SK-N-SH (cell line): ENCODE measurements around the gene KRT16. TPM values are rescaled to one million over a fixed set of nuclear protein-coding genes. Genes with fewer than 3 reads are reported as not detected.
"Not testable (repeated sequence)": the region's sequence is repeated elsewhere in the genome, so short reads cannot be mapped to it uniquely, and the experiment has no call there.

Experiments
- CTCF ChIA-PET: fragments of 300-600, 350-600 bp; formaldehyde crosslinking; extraction: SDS; loops from one replicate; lab custom pipeline; 2021; lab: Yijun Ruan, JAX
- POLR2A ChIA-PET: fragments of 350-600 bp; sonication (Branson Sonifier 250); formaldehyde crosslinking; extraction: SDS; loops from one replicate; lab custom pipeline; 2020; ENCODE audit warnings: antibody characterized with exemption, inconsistent platforms; lab: Yijun Ruan, JAX
- DNase-seq: peaks from one replicate; pipeline ENCODE4 v3.0.0; 2012
- H2AFZ ChIP-seq: fragments of 200-600 bp; sonication (generic); 2 replicates; pipeline ENCODE4 v1.8.1; 2016; ENCODE audit warnings: antibody characterized with exemption, mild to moderate bottlenecking, low read depth
- H3F3A ChIP-seq: fragments of 200-600 bp; sonication (generic); replicated peaks from 2 replicates; pipeline ENCODE3; 2016; ENCODE audit warnings: antibody characterized with exemption, mild to moderate bottlenecking; ENCODE audit not compliant: insufficient read depth
- H3K27ac ChIP-seq, 2 experiments: fragments of 200-500 bp in 1 of 2; fragments of 200-600 bp in 1 of 2; sonication (Bioruptor generic) in 1 of 2; sonication (generic), shearing (Covaris generic) in 1 of 2; 2 replicates each; pipeline versions ENCODE4 v1.5.1 to v1.6.1; 2014 to 2016; ENCODE audit warnings: low read depth in 2 of 2, inconsistent platforms in 1 of 2, low read length in 1 of 2, mild to moderate bottlenecking in 1 of 2, mixed read lengths in 1 of 2
- H3K27me3 ChIP-seq: fragments of 200-600 bp; sonication (generic), shearing (Covaris generic); 2 replicates; pipeline ENCODE4 v1.6.1; 2016; ENCODE audit warnings: mixed run types; ENCODE audit not compliant: insufficient read depth
- H3K36me3 ChIP-seq, 2 experiments: fragments of 200-500 bp in 1 of 2; fragments of 200-600 bp in 1 of 2; sonication (Bioruptor generic) in 1 of 2; sonication (generic) in 1 of 2; replicated peaks in 1 of 2; 2 replicates each; pipeline versions ENCODE3 to v1.5.1; 2014 to 2016; ENCODE audit warnings: low read length in 1 of 2, mild to moderate bottlenecking in 1 of 2; ENCODE audit not compliant: insufficient read depth in 2 of 2, control insufficient read depth in 1 of 2
- H3K4me1 ChIP-seq, 2 experiments: fragments of 200-500 bp in 1 of 2; fragments of 200-600 bp in 1 of 2; sonication (Bioruptor generic) in 1 of 2; sonication (generic), shearing (Covaris generic) in 1 of 2; 2 replicates each; pipeline versions ENCODE4 v1.5.1 to v1.6.1; 2014 to 2016; ENCODE audit warnings: low read depth in 1 of 2, low read length in 1 of 2, mixed run types in 1 of 2; ENCODE audit not compliant: insufficient read depth in 2 of 2, control insufficient read depth in 1 of 2
- H3K4me2 ChIP-seq: fragments of 200-600 bp; sonication (generic), shearing (Covaris generic); 2 replicates; pipeline ENCODE4 v1.6.1; 2017; ENCODE audit warnings: mixed run types
- H3K4me3 ChIP-seq, 2 experiments: fragments of 200-500 bp in 1 of 2; fragments of 200-600 bp in 1 of 2; sonication (Bioruptor generic) in 1 of 2; sonication (generic), shearing (Covaris generic) in 1 of 2; 2 replicates each; pipeline versions ENCODE4 v1.5.1 to v1.8.1; 2014 to 2016; ENCODE audit warnings: low read depth in 2 of 2, inconsistent platforms in 1 of 2, low read length in 1 of 2, mild to moderate bottlenecking in 1 of 2, mixed read lengths in 1 of 2, moderate library complexity in 1 of 2
- H3K79me2 ChIP-seq: fragments of 200-600 bp; sonication (generic); 2 replicates; pipeline ENCODE4 v1.8.1; 2017; ENCODE audit warnings: mild to moderate bottlenecking; ENCODE audit not compliant: insufficient read depth
- H3K9ac ChIP-seq: fragments of 200-600 bp; sonication (generic); 2 replicates; pipeline ENCODE4 v1.6.1; 2017; ENCODE audit warnings: mixed run types
- H3K9me2 ChIP-seq: fragments of 200-600 bp; sonication (generic); 2 replicates; pipeline ENCODE4 v1.6.1; 2017; ENCODE audit warnings: mixed run types
- H3K9me3 ChIP-seq: fragments of 200-600 bp; sonication (generic); 2 replicates; pipeline ENCODE4 v1.6.1; 2017; ENCODE audit warnings: mixed run types, mild to moderate bottlenecking, moderate library complexity
- H4K20me1 ChIP-seq: fragments of 200-600 bp; sonication (generic); 2 replicates; pipeline ENCODE4 v1.6.1; 2017; ENCODE audit warnings: mild to moderate bottlenecking, mixed run types; ENCODE audit not compliant: insufficient read depth
- EP300 ChIP-seq, 2 experiments: IDR thresholded peaks; 2 replicates each; pipeline versions ENCODE4 v1.4.0 to v1.6.1; 2012; ENCODE audit warnings: borderline replicate concordance in 1 of 2, low read depth in 1 of 2, low read length in 1 of 2
- EZH2phosphoT487 ChIP-seq: fragments of 200-600 bp; sonication (generic); IDR thresholded peaks from 2 replicates; pipeline ENCODE4 v1.6.1; 2017; ENCODE audit warnings: low read depth, mixed run types, mild to moderate bottlenecking, antibody characterized with exemption, moderate library complexity, borderline replicate concordance
- FOXM1 ChIP-seq: IDR thresholded peaks from 2 replicates; pipeline ENCODE4 v1.4.0; 2012; ENCODE audit warnings: low read depth, mild to moderate bottlenecking
- GABPA ChIP-seq: IDR thresholded peaks from 2 replicates; pipeline ENCODE4 v1.4.0; 2012; ENCODE audit warnings: low read depth, mild to moderate bottlenecking
- GATA2 ChIP-seq: sonication (generic); formaldehyde crosslinking; IDR thresholded peaks from 2 replicates; pipeline ENCODE4 v1.5.0; 2020; ENCODE audit warnings: mild to moderate bottlenecking, missing genetic modification reagents
- JUND ChIP-seq: IDR thresholded peaks from 2 replicates; pipeline ENCODE4 v1.4.0; 2012
- NFIC ChIP-seq: IDR thresholded peaks from 2 replicates; pipeline ENCODE4 v1.4.0; 2012; ENCODE audit warnings: borderline replicate concordance
- NRF1 ChIP-seq: IDR thresholded peaks from 2 replicates; pipeline ENCODE4 v1.6.1; 2012; ENCODE audit warnings: low read depth, mild to moderate bottlenecking, low read length
- RAD21 ChIP-seq: IDR thresholded peaks from 2 replicates; pipeline ENCODE4 v1.6.1; 2012; ENCODE audit warnings: mild to moderate bottlenecking, low read length
- RXRA ChIP-seq: IDR thresholded peaks from 2 replicates; pipeline ENCODE4 v1.4.0; 2012; ENCODE audit warnings: low read depth, mild to moderate bottlenecking, borderline replicate concordance
- SMC3 ChIP-seq: IDR thresholded peaks from 2 replicates; pipeline ENCODE4 v1.6.1; 2012; ENCODE audit warnings: low read depth, low read length, improper control_type of control experiment
- YY1 ChIP-seq: IDR thresholded peaks from 2 replicates; pipeline ENCODE4 v1.4.0; 2012; ENCODE audit warnings: low read depth, mild to moderate bottlenecking
- WGBS: methylation state at CpG from one replicate; pipeline ENCODE4 v1.1.6; 2017; ENCODE audit warnings: low lambda C conversion rate; 5-methylcytosine and 5-hydroxymethylcytosine counted together
- polyA plus RNA-seq, 3 experiments: library from polyadenylated mRNA; depleted of rRNA; stranded (reverse); fragments of >200 nt; gene quantifications; 2 replicates each; pipeline ENCODE4 v1.2.3, GENCODE V29; 2012
- TF ChIP-seq, protein P1 (sequence below): fragments of 150-350 bp; IDR thresholded peaks from 2 replicates; pipeline ENCODE4 v1.6.1; 2016; ENCODE audit warnings: mild to moderate bottlenecking, low read depth, low read length
- TF ChIP-seq, protein P2 (sequence below): IDR thresholded peaks from 2 replicates; pipeline ENCODE4 v1.6.1; 2012; ENCODE audit warnings: mild to moderate bottlenecking, low read depth, low read length, moderate library complexity
- TF ChIP-seq, protein P3 (sequence below): IDR thresholded peaks from 2 replicates; pipeline ENCODE4 v1.4.0; 2012; ENCODE audit warnings: low read depth, borderline replicate concordance
- TF ChIP-seq, protein P4 (sequence below): fragments of 150-350 bp; IDR thresholded peaks from 2 replicates; pipeline ENCODE4 v1.6.1; 2017; ENCODE audit warnings: antibody characterized with exemption, low read length, low read depth, borderline replicate concordance

KRT16 gene
- polyA plus RNA-seq, 1 of the 3 experiments (the other 2 are of a cell fraction) = not detected

DNA sequence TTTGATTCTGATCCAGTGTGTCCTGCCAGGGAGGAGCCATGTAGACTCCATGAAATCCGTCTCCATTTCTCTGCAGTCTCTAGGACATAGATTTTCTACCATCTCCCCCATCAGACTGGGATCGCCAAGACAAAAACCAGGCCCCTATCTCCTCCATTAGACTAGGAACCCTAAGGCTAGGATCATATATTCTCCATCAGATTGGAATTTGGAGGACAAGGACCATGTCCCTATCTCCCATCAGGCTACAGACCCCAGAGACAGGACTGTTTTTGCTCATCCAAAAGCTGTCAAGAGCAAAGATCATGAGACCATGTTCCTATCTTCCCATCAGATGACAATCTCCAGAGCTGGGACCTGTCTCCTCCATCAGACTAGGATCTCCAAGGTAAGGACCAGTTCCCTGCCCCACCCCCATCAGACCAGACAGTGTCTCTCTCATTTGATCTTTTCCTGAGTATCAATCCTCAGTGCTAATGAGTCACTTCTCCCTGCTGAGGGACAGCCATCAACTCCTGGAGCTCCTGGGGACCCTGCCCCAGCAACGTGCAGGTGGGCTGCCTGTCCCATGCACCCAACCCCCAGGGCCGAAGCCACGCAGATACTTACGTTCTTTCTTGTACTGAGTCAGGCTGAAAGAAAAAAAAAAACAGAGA is 7.5 kb upstream of the KRT16 start:
- H3K27ac ChIP-seq, H3K9me2 ChIP-seq, H3K27me3 ChIP-seq, H3K4me3 ChIP-seq, H3K9me3 ChIP-seq, H4K20me1 ChIP-seq, H3K4me2 ChIP-seq, DNase-seq, H3K36me3 ChIP-seq: not testable (repeated sequence)
- 57% methylated on average over 6 of the region's 6 CpGs for WGBS
- 0 out of 2 replicates have a peak, but pooled peaks have one; percentile 55 for TF ChIP-seq GATA2 (CRISPR knock-in tag)
- TF ChIP-seq, all 33 proteins: peak for 1; not testable (repeated sequence) for 32
- POLR2A ChIA-PET, H3K9ac ChIP-seq, H2AFZ ChIP-seq, H3K79me2 ChIP-seq, H3F3A ChIP-seq: not testable (repeated sequence)
- H3K4me1 ChIP-seq = peaks cover 0 to 19% of the 10 kb centered on the region in 2 experiments; a peak in 1 of 4 replicates
- CTCF ChIA-PET = interaction anchor here (1.5 to 3.4 kb wide), 5 partner anchors 28 to 71 kb away, joined by 5 to 27 read pairs (median 8); no protein-coding TSS in a partner anchor

DNA sequence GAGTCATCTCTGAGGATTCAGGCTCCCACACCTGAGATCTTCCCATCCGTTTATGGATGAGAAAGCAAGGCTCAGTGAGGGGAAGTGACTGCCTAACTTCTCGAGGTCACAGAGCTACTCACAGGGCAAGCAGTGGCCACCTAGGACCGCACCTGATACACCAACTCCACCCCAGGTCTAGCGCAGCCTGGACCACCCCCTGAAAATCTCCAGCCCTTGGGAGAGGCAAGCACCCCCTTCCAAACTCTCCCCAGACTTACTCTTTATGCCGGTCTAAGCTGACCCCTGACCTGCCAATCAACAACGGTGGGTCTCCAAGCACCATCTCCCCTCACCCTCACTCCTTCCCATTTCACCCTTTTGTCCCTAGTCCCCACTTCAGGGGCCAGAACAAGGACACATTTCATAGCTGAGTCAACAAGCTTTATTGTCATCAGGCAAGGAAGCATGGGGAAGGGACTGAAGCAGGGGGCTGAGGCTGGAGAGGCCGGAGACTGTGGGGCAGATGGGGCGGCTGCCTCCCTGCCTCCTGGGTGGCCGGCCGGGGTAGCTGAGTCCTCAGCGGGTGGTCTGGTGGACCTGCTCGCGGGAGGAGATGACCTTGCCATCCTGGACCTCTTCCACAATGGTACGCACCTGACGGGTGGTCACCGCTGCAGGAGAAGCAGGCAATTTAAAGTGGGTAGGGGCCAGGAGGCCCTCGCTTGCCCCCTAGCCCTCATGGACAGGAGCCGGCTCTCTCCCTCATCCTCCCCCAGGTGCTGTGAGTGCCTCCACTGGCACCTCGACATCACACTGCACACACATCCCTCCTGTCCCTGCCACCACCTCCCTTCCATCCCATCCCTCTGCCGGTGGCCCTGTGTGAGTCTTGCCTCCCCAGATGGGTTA is 6.7 kb upstream of the KRT16 start:
- POLR2A ChIA-PET = no interaction called here
- CTCF ChIA-PET = interaction anchor here (1.0 to 3.4 kb wide), 4 partner anchors 29 to 70 kb away, joined by 3 to 27 read pairs (median 10); no protein-coding TSS in a partner anchor
- H3K79me2 ChIP-seq = no peaks in the 10 kb centered on the region
- TF ChIP-seq NFIC (no peak), RXRA (no peak), RAD21 (no peak), FOXM1 (no peak), EP300 (IDR thresholded peaks at IDR 0.05; ENCODE audit: borderline replicate concordance in 1 of 2, low read depth in 1 of 2, low read length in 1 of 2) (no peak), SMC3 (no peak), GABPA (no peak), YY1 (no peak), EZH2phosphoT487 (no peak), JUND (no peak), NRF1 (no peak), GATA2 (CRISPR knock-in tag) (no peak)
- TF ChIP-seq, protein P1, sequence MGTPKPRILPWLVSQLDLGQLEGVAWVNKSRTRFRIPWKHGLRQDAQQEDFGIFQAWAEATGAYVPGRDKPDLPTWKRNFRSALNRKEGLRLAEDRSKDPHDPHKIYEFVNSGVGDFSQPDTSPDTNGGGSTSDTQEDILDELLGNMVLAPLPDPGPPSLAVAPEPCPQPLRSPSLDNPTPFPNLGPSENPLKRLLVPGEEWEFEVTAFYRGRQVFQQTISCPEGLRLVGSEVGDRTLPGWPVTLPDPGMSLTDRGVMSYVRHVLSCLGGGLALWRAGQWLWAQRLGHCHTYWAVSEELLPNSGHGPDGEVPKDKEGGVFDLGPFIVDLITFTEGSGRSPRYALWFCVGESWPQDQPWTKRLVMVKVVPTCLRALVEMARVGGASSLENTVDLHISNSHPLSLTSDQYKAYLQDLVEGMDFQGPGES = no peak
- TF ChIP-seq, protein P2, sequence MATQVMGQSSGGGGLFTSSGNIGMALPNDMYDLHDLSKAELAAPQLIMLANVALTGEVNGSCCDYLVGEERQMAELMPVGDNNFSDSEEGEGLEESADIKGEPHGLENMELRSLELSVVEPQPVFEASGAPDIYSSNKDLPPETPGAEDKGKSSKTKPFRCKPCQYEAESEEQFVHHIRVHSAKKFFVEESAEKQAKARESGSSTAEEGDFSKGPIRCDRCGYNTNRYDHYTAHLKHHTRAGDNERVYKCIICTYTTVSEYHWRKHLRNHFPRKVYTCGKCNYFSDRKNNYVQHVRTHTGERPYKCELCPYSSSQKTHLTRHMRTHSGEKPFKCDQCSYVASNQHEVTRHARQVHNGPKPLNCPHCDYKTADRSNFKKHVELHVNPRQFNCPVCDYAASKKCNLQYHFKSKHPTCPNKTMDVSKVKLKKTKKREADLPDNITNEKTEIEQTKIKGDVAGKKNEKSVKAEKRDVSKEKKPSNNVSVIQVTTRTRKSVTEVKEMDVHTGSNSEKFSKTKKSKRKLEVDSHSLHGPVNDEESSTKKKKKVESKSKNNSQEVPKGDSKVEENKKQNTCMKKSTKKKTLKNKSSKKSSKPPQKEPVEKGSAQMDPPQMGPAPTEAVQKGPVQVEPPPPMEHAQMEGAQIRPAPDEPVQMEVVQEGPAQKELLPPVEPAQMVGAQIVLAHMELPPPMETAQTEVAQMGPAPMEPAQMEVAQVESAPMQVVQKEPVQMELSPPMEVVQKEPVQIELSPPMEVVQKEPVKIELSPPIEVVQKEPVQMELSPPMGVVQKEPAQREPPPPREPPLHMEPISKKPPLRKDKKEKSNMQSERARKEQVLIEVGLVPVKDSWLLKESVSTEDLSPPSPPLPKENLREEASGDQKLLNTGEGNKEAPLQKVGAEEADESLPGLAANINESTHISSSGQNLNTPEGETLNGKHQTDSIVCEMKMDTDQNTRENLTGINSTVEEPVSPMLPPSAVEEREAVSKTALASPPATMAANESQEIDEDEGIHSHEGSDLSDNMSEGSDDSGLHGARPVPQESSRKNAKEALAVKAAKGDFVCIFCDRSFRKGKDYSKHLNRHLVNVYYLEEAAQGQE = no peak
- TF ChIP-seq, protein P3, sequence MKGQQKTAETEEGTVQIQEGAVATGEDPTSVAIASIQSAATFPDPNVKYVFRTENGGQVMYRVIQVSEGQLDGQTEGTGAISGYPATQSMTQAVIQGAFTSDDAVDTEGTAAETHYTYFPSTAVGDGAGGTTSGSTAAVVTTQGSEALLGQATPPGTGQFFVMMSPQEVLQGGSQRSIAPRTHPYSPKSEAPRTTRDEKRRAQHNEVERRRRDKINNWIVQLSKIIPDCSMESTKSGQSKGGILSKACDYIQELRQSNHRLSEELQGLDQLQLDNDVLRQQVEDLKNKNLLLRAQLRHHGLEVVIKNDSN = no peak
- TF ChIP-seq, protein P4, sequence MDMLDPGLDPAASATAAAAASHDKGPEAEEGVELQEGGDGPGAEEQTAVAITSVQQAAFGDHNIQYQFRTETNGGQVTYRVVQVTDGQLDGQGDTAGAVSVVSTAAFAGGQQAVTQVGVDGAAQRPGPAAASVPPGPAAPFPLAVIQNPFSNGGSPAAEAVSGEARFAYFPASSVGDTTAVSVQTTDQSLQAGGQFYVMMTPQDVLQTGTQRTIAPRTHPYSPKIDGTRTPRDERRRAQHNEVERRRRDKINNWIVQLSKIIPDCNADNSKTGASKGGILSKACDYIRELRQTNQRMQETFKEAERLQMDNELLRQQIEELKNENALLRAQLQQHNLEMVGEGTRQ = no peak

More for the DNA sequence above, 6.7 kb upstream of the KRT16 start:
- Histone ChIP-seq H3K4me1 (peaks cover 0 to 19% of the 10 kb centered on the region in 2 experiments; a peak in 1 of 4 replicates), H3K36me3 (no peaks in the 10 kb centered on the region), H3K4me2 (no peak overlapping the region), H3F3A (no peaks in the 10 kb centered on the region), H3K4me3 (no peak overlapping the region), H4K20me1 (no peaks in the 10 kb centered on the region), H2AFZ (no peak overlapping the region), H3K27ac (no peak overlapping the region), H3K9me3 (no peaks in the 10 kb centered on the region), H3K9me2 (no peaks in the 10 kb centered on the region), H3K27me3 (no peaks in the 10 kb centered on the region), H3K9ac (no peak overlapping the region)
- DNase-seq = no peak
- WGBS = 61% methylated on average over 10 of the region's 20 CpGs
